Tibial nerve (tissue), 4 donors: ENCODE data around the gene EYS. TPM values are rescaled to one million over a fixed set of nuclear protein-coding genes. Genes with fewer than 3 reads are reported as not detected.

ENCODE experiments used
- DNase-seq, 2 donors: peaks; one replicate each; pipeline ENCODE4 v3.0.0-alpha.2; 2019; ENCODE audit warnings: low spot score in 2 of 2
- H3K27ac ChIP-seq, 4 donors: fragments of 200-600 bp; sonication (generic) in 3 of 4; one replicate each; pipeline ENCODE4 v1.5.1; 2017 to 2019; ENCODE audit warnings: mild to moderate bottlenecking in 1 of 4
- H3K27me3 ChIP-seq, 2 donors: fragments of 200-600 bp; sonication (generic) in 1 of 2; one replicate each; pipeline versions ENCODE4 v1.5.1 to v1.6.0; 2017 to 2019
- H3K36me3 ChIP-seq, 3 donors: fragments of 200-600 bp; sonication (generic); one replicate each; pipeline ENCODE4 v1.5.1; 2018 to 2019
- H3K4me1 ChIP-seq, 4 donors: fragments of 200-600 bp; sonication (generic) in 3 of 4; one replicate each; pipeline ENCODE4 v1.5.1; 2017 to 2019
- H3K4me3 ChIP-seq, 4 donors: fragments of 200-600 bp; sonication (generic) in 3 of 4; one replicate each; pipeline ENCODE4 v1.5.1; 2017 to 2019; ENCODE audit warnings: mild to moderate bottlenecking in 1 of 4, moderate library complexity in 1 of 4
- H3K9me3 ChIP-seq, 4 donors: fragments of 200-600 bp; sonication (generic) in 3 of 4; one replicate each; pipeline ENCODE4 v1.5.1; 2017 to 2019
- CTCF ChIP-seq, 5 experiments: fragments of 200-600 bp in 3 of 5; fragments of 450-650 bp in 2 of 5; sonication (generic) in 3 of 5; IDR thresholded peaks; one replicate each; pipeline ENCODE4 v1.5.1; 2016 to 2019; ENCODE audit warnings: antibody characterized with exemption in 5 of 5, mild to moderate bottlenecking in 3 of 5, moderate library complexity in 2 of 5
- EP300 ChIP-seq, 2 donors: sonication (generic); formaldehyde crosslinking; IDR thresholded peaks; one replicate each; pipeline ENCODE4 v1.6.1; 2017; ENCODE audit warnings: antibody characterized with exemption in 2 of 2, mild to moderate bottlenecking in 1 of 2
- POLR2A ChIP-seq, 2 donors: fragments of 450-650 bp; IDR thresholded peaks; one replicate each; pipeline ENCODE4 v1.6.1; 2017; ENCODE audit warnings: antibody characterized with exemption in 2 of 2, mild to moderate bottlenecking in 2 of 2, moderate library complexity in 2 of 2
- WGBS, 2 donors: methylation state at CpG; one replicate each; pipeline ENCODE4 v1.1.5; 2018; 5-methylcytosine and 5-hydroxymethylcytosine counted together
- total RNA-seq, 4 donors: library from RNA; depleted of rRNA; stranded (reverse); fragments of >200 nt; gene quantifications; one replicate each; pipeline ENCODE4 v1.1.0, GENCODE V29; 2016

EYS gene
- total RNA-seq, 4 donors from 2014 or later = under 0.01 to 4.5 (median 0.39) TPM; not detected in 1

- no peak for DNase-seq
- peaks cover 0 to 9% (median 3%) of the 10 kb centered on the region in 4 donors for H3K9me3 ChIP-seq
- no peaks in the 10 kb centered on the region for H3K4me1 ChIP-seq
- no peak for TF ChIP-seq EP300 (IDR thresholded peaks at IDR 0.05)
- TF ChIP-seq POLR2A (IDR thresholded peaks at IDR 0.05) = no peak
- no peak for TF ChIP-seq CTCF (IDR thresholded peaks at IDR 0.05)
- no peaks in the 10 kb centered on the region for H3K36me3 ChIP-seq
- no peak overlapping the region for H3K27ac ChIP-seq
- no peak overlapping the region for H3K4me3 ChIP-seq
- WGBS, 2 donors = 93% methylated on average over 3 of the region's 3 CpGs
- no peaks in the 10 kb centered on the region for H3K27me3 ChIP-seq
These were observed 1585.9 kb downstream of the EYS start for GRCh38 chr6:64121011-64121565.

GRCh38 chr6:64113704-64114103, 1593.3 kb downstream of the EYS start:
- Histone ChIP-seq H3K27ac (no peak overlapping the region), H3K36me3 (no peaks in the 10 kb centered on the region), H3K27me3 (no peaks in the 10 kb centered on the region), H3K4me3 (no peak overlapping the region), H3K4me1 (no peaks in the 10 kb centered on the region), H3K9me3 (peaks cover 0 to 9% (median 3%) of the 10 kb centered on the region in 4 donors)
- 41 to 50% methylated on average over 3 of the region's 3 CpGs for WGBS, 2 donors
- no peak for DNase-seq
- no peak for TF ChIP-seq POLR2A (IDR thresholded peaks at IDR 0.05)
- TF ChIP-seq CTCF (IDR thresholded peaks at IDR 0.05) = no peak
- no peak for TF ChIP-seq EP300 (IDR thresholded peaks at IDR 0.05)

- no peaks in the 10 kb centered on the region for H3K36me3 ChIP-seq
- H3K4me3 ChIP-seq = no peak overlapping the region
- H3K27me3 ChIP-seq = no peaks in the 10 kb centered on the region
- H3K9me3 ChIP-seq = no peaks in the 10 kb centered on the region
- no peak for TF ChIP-seq CTCF (IDR thresholded peaks at IDR 0.05)
- TF ChIP-seq EP300 (IDR thresholded peaks at IDR 0.05) = no peak
- TF ChIP-seq POLR2A (IDR thresholded peaks at IDR 0.05) = no peak
- no peak overlapping the region for H3K27ac ChIP-seq
- H3K4me1 ChIP-seq = no peaks in the 10 kb centered on the region
- DNase-seq = no peak
These were observed 1603.0 kb downstream of the EYS start for GRCh38 chr6:64104051-64104450.

- no peak for DNase-seq
- Histone ChIP-seq H3K36me3 (no peaks in the 10 kb centered on the region), H3K27ac (no peak overlapping the region), H3K4me1 (no peaks in the 10 kb centered on the region), H3K4me3 (no peak overlapping the region), H3K27me3 (no peaks in the 10 kb centered on the region), H3K9me3 (no peaks in the 10 kb centered on the region)
- TF ChIP-seq POLR2A (IDR thresholded peaks at IDR 0.05) (no peak), CTCF (IDR thresholded peaks at IDR 0.05) (no peak), EP300 (IDR thresholded peaks at IDR 0.05) (no peak)
- 70 to 73% methylated on average over 1 of the region's 1 CpG for WGBS, 2 donors
These were observed 1603.5 kb downstream of the EYS start for GRCh38 chr6:64103480-64103879.

- Histone ChIP-seq H3K36me3 (no peaks in the 10 kb centered on the region), H3K4me3 (no peak overlapping the region), H3K27me3 (no peaks in the 10 kb centered on the region), H3K27ac (no peak overlapping the region), H3K9me3 (peaks cover 0 to 8% (median 0%) of the 10 kb centered on the region in 4 donors), H3K4me1 (no peaks in the 10 kb centered on the region)
- TF ChIP-seq POLR2A (IDR thresholded peaks at IDR 0.05) = no peak
- no peak for TF ChIP-seq CTCF (IDR thresholded peaks at IDR 0.05)
- TF ChIP-seq EP300 (IDR thresholded peaks at IDR 0.05) = no peak
- no peak for DNase-seq
- 24 to 51% methylated on average over 2 of the region's 2 CpGs for WGBS, 2 donors
These were observed 1606.2 kb downstream of the EYS start for GRCh38 chr6:64100702-64101303.
